Thyroid gland (tissue), 4 donors: ENCODE measurements around the gene PCP2. TPM values are rescaled to one million over a fixed set of nuclear protein-coding genes. Genes with fewer than 3 reads are reported as not detected.
"Not testable (repeated sequence)": the region's sequence is repeated elsewhere in the genome, so short reads cannot be mapped to it uniquely, and the experiment has no call there.

Source experiments
- DNase-seq, 2 donors: peaks; one replicate each; pipeline ENCODE4 v3.0.0-alpha.2; 2019
- H3K27ac ChIP-seq, 3 donors: fragments of 200-600 bp; sonication (generic); 1 replicate in 2 of 3; 2 replicates in 1 of 3; pipeline ENCODE4 v1.5.1; 2016 to 2019; ENCODE audit warnings: mild to moderate bottlenecking in 1 of 3, moderate library complexity in 1 of 3
- H3K27me3 ChIP-seq: fragments of 200-600 bp; sonication (generic); one replicate; pipeline ENCODE4 v1.5.1; 2019
- H3K36me3 ChIP-seq, 2 donors: fragments of 200-600 bp; sonication (generic); one replicate each; pipeline ENCODE4 v1.5.1; 2016 to 2019
- H3K4me1 ChIP-seq, 2 donors: fragments of 200-600 bp; sonication (generic); one replicate each; pipeline ENCODE4 v1.5.1; 2017 to 2019
- H3K4me3 ChIP-seq, 3 donors: fragments of 200-600 bp; sonication (generic); replicated peaks in 1 of 3; 1 replicate in 2 of 3; 2 replicates in 1 of 3; pipeline ENCODE4 v1.5.1; 2016; ENCODE audit warnings: mild to moderate bottlenecking in 1 of 3
- H3K9me3 ChIP-seq: fragments of 200-600 bp; sonication (generic); one replicate; pipeline ENCODE4 v1.5.1; 2017
- POLR2A ChIP-seq, 2 donors: fragments of 450-650 bp; IDR thresholded peaks; one replicate each; pipeline ENCODE4 v1.6.1; 2017; ENCODE audit warnings: antibody characterized with exemption in 2 of 2, mild to moderate bottlenecking in 2 of 2, moderate library complexity in 1 of 2
- WGBS, 2 donors: methylation state at CpG; one replicate each; pipeline ENCODE4 v1.1.5; 2017; 5-methylcytosine and 5-hydroxymethylcytosine counted together
- intact Hi-C: fragments of 100-400 bp; cut with DNase I; formaldehyde crosslinking; loops from one replicate; pipeline ENCODE4 v1.15.1; 2023
- total RNA-seq, 4 donors: library from RNA; depleted of rRNA; stranded (reverse); fragments of >200 nt; gene quantifications; one replicate each; pipeline ENCODE4 v1.2.3, GENCODE V29; 2016
- TF ChIP-seq, protein P1 (sequence below), 6 experiments: fragments of 200-600 bp in 3 of 6; fragments of 450-650 bp in 3 of 6; sonication (generic) in 3 of 6; IDR thresholded peaks; one replicate each; pipeline ENCODE4 v1.5.1; 2016 to 2019; ENCODE audit warnings: antibody characterized with exemption in 6 of 6, mild to moderate bottlenecking in 2 of 6, inconsistent platforms in 1 of 6, moderate library complexity in 1 of 6

Gene PCP2
- total RNA-seq, 4 donors from 2014 or later: 1.1 to 1.3 TPM; not detected in 2

DNA sequence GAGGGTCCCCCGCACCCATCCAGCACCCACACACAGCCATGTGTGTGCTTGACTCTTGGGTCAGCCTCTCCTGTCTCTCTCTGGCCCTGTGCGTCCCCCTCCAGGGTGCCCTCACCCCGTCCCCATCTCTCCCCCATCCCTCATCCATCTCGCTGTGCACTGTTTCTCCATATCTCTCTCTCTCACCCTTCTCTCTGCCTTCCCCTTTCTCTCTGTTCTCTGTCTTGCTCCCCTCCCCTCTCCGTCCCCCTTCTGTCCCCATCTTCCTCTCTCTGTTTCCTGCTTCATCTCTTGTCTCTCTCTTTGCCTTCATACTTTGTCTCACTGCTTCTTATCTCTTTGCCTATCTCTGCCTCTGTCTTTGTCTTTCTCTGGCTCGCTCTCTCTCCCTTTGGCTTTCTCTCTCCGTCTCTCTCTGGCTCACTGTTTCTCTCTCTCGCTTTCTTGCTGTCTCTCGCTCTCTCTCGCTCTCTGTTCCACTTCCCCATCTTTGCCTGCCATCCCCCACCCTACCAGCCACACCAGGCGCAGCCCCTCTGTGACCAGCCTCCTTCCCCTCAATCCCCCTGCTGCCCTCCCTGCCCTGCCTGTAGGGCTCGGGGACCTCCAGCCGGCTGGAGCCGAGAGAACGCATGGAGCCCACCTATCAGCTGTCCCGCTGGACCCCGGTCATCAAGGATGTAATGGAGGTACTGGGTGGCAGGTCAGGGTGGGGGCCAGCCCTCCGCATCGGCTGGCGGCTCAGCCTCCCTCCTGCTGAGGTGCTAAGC lies 12.3 kb upstream of the PCP2 start:
- no peaks in the 10 kb centered on the region for H3K27me3 ChIP-seq

DNA sequence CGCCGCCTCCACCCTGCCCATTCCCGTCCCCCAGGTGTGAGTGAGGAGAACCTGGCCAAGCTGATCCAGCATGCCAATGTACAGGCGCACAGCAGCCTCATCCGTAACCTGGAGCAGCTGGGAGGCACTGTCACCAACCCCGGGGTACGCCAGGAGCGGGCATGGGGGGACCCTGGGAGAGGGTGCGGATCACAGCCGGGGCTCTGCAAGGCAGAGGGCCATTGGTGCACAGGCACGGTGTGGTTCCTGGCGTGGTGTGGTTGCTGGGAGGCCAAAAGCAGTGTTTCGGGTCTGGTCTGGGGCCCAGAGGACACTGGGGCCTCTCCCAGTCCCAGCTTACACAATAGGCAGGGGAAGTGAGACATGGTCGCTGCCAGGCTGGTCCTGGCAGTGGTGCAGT lies 11.6 kb upstream of the PCP2 start:
- TF ChIP-seq, protein P1, sequence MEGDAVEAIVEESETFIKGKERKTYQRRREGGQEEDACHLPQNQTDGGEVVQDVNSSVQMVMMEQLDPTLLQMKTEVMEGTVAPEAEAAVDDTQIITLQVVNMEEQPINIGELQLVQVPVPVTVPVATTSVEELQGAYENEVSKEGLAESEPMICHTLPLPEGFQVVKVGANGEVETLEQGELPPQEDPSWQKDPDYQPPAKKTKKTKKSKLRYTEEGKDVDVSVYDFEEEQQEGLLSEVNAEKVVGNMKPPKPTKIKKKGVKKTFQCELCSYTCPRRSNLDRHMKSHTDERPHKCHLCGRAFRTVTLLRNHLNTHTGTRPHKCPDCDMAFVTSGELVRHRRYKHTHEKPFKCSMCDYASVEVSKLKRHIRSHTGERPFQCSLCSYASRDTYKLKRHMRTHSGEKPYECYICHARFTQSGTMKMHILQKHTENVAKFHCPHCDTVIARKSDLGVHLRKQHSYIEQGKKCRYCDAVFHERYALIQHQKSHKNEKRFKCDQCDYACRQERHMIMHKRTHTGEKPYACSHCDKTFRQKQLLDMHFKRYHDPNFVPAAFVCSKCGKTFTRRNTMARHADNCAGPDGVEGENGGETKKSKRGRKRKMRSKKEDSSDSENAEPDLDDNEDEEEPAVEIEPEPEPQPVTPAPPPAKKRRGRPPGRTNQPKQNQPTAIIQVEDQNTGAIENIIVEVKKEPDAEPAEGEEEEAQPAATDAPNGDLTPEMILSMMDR (IDR thresholded peaks at IDR 0.05): no peak
- no peak for TF ChIP-seq POLR2A (IDR thresholded peaks at IDR 0.05)
- no peaks in the 10 kb centered on the region for H3K36me3 ChIP-seq
- no peaks in the 10 kb centered on the region for H3K27me3 ChIP-seq
- no peak overlapping the region for H3K4me3 ChIP-seq
- no peaks in the 10 kb centered on the region for H3K9me3 ChIP-seq
- DNase-seq: no peak
- H3K27ac ChIP-seq: no peak overlapping the region
- intact Hi-C loops: no loop called here
- 91 to 95% methylated on average over 9 to 14 of the region's 14 CpGs for WGBS, 2 donors
- H3K4me1 ChIP-seq: no peaks in the 10 kb centered on the region

More for the DNA sequence above, 12.3 kb upstream of the PCP2 start:
- H3K27ac ChIP-seq: no peak overlapping the region
- H3K36me3 ChIP-seq: no peaks in the 10 kb centered on the region
- no peaks in the 10 kb centered on the region for H3K4me1 ChIP-seq
- DNase-seq: no peak
- WGBS, 2 donors: 74 to 77% methylated on average over 17 to 20 of the region's 20 CpGs
- TF ChIP-seq POLR2A (IDR thresholded peaks at IDR 0.05): no peak
- TF ChIP-seq, protein P1 (IDR thresholded peaks at IDR 0.05): no peak
- intact Hi-C loops: no loop called here
- H3K9me3 ChIP-seq: no peaks in the 10 kb centered on the region
- no peak overlapping the region for H3K4me3 ChIP-seq

DNA sequence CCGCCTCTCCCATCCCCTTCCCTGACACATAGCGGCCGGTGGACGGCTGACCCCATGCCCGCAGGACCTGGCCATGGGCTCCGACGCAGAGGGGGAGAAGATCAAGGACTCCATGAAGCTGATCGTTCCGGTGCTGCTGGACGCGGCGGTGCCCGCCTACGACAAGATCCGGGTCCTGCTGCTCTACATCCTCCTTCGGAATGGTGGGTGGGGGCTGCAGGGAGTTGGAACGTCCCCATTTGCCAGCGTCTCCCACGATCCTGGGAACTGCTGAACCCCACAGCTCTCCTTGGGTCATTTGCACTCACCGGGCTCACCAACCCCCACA lies 11.0 kb upstream of the PCP2 start:
- Histone ChIP-seq H3K4me3 (no peak overlapping the region), H3K27me3 (no peaks in the 10 kb centered on the region), H3K4me1 (no peaks in the 10 kb centered on the region), H3K36me3 (no peaks in the 10 kb centered on the region), H3K9me3 (no peaks in the 10 kb centered on the region), H3K27ac (no peak overlapping the region)
- 93 to 100% methylated on average over 1 to 10 of the region's 20 CpGs for WGBS, 2 donors
- intact Hi-C loops: no loop called here
- DNase-seq: no peak
- TF ChIP-seq, protein P1 (IDR thresholded peaks at IDR 0.05): no peak
- no peak for TF ChIP-seq POLR2A (IDR thresholded peaks at IDR 0.05)

DNA sequence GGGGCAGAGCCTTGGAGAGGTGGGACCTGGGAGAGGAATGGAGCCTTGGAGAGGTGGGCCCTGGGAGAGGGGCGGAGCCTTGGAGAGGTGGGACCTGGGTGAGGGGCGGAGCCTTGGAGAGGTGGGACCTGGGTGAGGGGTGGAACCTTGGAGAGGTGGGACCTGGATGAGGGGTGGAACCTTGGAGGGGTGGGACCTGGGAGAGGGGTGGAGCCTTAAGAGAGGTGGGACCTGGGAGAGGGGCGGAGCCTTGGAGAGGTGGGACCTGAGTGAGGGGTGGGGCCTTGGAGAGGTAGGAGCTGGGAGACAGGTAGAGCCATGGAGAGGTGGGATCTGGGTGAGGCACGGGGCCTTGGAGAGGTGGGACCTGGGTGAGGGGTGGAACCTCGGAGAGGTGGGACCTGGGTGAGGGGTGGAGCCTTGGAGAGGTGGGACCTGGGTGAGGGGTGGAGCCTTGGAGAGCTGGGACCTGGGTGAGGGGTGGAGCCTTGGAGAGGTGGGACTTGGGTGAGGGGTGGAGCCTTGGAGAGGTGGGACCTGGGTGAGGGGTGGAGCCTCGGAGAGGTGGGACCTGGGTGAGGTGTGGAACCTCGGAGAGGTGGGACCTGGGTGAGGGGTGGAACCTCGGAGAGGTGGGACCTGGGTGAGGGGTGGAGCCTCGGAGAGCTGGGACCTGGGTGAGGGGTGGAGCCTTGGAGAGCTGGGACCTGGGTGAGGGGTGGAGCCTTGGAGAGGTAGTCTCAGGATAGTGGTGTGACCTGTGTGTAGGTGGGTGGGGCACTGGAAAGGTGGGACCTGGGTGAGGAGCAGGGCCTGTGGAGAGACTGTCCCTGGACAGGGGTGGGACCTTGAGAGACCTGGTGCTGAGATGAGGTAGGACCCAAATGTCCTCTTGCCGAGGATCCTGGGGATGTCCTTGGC lies 10.4 kb upstream of the PCP2 start:
- H3K4me3 ChIP-seq, intact Hi-C loops, H3K27me3 ChIP-seq, H3K9me3 ChIP-seq, DNase-seq, H3K27ac ChIP-seq, H3K4me1 ChIP-seq, H3K36me3 ChIP-seq: not testable (repeated sequence)
- 64 to 65% methylated on average over 10 of the region's 10 CpGs for WGBS, 2 donors

DNA sequence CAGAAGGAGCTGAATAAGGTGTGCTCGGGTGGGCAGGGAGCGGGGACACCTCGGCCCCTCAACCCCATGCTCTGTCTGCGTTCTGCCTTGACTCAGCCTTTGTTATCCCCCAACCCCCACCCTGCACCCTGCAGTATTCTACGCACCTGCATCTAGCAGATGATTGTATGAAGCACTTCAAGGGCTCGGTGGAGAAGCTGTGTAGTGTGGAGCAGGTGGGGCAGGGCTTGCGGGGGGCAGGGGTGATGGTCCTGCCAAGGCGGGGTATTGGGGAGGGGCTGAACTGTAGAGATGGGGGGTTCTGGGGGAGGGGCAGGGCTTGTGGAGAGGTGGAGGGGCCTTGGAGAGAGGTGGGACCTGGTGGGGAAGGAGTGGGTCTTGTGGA lies 9.5 kb upstream of the PCP2 start:
- DNase-seq: no peak
- no peaks in the 10 kb centered on the region for H3K27me3 ChIP-seq
- 94 to 97% methylated on average over 8 of the region's 8 CpGs for WGBS, 2 donors
- no peak overlapping the region for H3K4me3 ChIP-seq
- H3K4me1 ChIP-seq: no peaks in the 10 kb centered on the region
- H3K9me3 ChIP-seq: no peaks in the 10 kb centered on the region
- no peak overlapping the region for H3K27ac ChIP-seq
- intact Hi-C loops: no loop called here
- H3K36me3 ChIP-seq: no peaks in the 10 kb centered on the region
- TF ChIP-seq, protein P1 (IDR thresholded peaks at IDR 0.05): no peak
- TF ChIP-seq POLR2A (IDR thresholded peaks at IDR 0.05): no peak
